GM12892 (cell line): ENCODE data around the gene FER.
"Not testable (repeated sequence)": the region's sequence is repeated elsewhere in the genome, so short reads cannot be mapped to it uniquely, and the experiment has no call there.

Experiments used
- POLR2A ChIP-seq: IDR thresholded peaks from 2 replicates; pipeline ENCODE4 v1.6.1; 2011; ENCODE audit warnings: low read depth, low read length, control low read depth
- POLR2AphosphoS5 ChIP-seq: IDR thresholded peaks from 2 replicates; pipeline ENCODE4 v1.6.1; 2011; ENCODE audit warnings: low read depth, low read length, control low read depth
- TAF1 ChIP-seq: IDR thresholded peaks from 2 replicates; pipeline ENCODE4 v1.6.1; 2011; ENCODE audit warnings: low read depth, mild to moderate bottlenecking, control low read depth, low read length, borderline replicate concordance

- TF ChIP-seq POLR2AphosphoS5, POLR2A, TAF1: not testable (repeated sequence)
These were observed 151.5 kb downstream of the FER start for GRCh38 chr5:108899244-108899643.
